ENCODE results near the gene HBG1. TPM values are rescaled to one million over a fixed set of nuclear protein-coding genes. Genes with fewer than 3 reads are reported as not detected.

HBG1 gene
- total and polyA plus RNA-seq, 2 donors (not counting 1 experiment from before 2014, with no cell fraction given): not detected

- POLR2A ChIA-PET: no interaction called here
- H3K4me3 Mint-ChIP-seq: no peak overlapping the region
- H3K4me1 Mint-ChIP-seq: no peaks in the 10 kb centered on the region
- DNase-seq (no peak), ATAC-seq (ENCODE audit: low read depth) (no peak)
- Histone ChIP-seq H3K9me3 (ENCODE audit: control extremely low read depth in 1 of 3, control insufficient read depth in 2 of 3, insufficient read depth in 1 of 3, low read length in 2 of 3) (no peaks in the 10 kb centered on the region), H3K27me3 (replicated peaks in 1 of 4; ENCODE audit: control extremely low read depth in 1 of 4, control insufficient read depth in 3 of 4, insufficient read depth in 4 of 4, low read length in 3 of 4) (no peaks in the 10 kb centered on the region), H3K36me3 (replicated peaks in 1 of 2; ENCODE audit: control extremely low read depth in 1 of 2, control insufficient read depth in 1 of 2, extremely low read depth in 1 of 2, insufficient read depth in 2 of 2, low read length in 1 of 2) (no peaks in the 10 kb centered on the region), H4K20me1 (ENCODE audit: control insufficient read depth, insufficient read depth, low read length, poor library complexity, severe bottlenecking) (no peaks in the 10 kb centered on the region), H2AFZ (ENCODE audit: insufficient read depth, low read depth, low read length, poor library complexity, severe bottlenecking) (no peak overlapping the region), H3K4me3 (ENCODE audit: control extremely low read depth in 1 of 5, extremely low read depth in 1 of 5, insufficient read depth in 1 of 5, low read depth in 2 of 5, low read length in 4 of 5) (no peak overlapping the region), H3K4me1 (ENCODE audit: control insufficient read depth in 2 of 2, insufficient read depth in 2 of 2, low read length in 2 of 2) (no peaks in the 10 kb centered on the region), H3K27ac (ENCODE audit: low read length in 2 of 2) (no peak overlapping the region), H3K4me2 (replicated peaks; ENCODE audit: low read depth, low read length, poor library complexity, severe bottlenecking) (no peak overlapping the region), H3K9ac (ENCODE audit: low read length) (no peak overlapping the region), H3K79me2 (ENCODE audit: control insufficient read depth, insufficient read depth, low read length) (no peaks in the 10 kb centered on the region)
- intact Hi-C loops (cut with micrococcal nuclease): no loop called here
- CTCF ChIA-PET: interaction anchor here (0.6 kb wide), 1 partner anchor 383 kb away, joined by 3 read pairs; no protein-coding TSS in a partner anchor
- no peak for TF ChIP-seq CTCF (IDR thresholded peaks at IDR 0.05)
- TF ChIP-seq EZH2 (IDR thresholded peaks at IDR 0.05; ENCODE audit: borderline replicate concordance, insufficient read depth, low read depth, low read length, poor library complexity, severe bottlenecking): no peak
- H3K9me3 Mint-ChIP-seq (ENCODE audit: insufficient read depth): no peaks in the 10 kb centered on the region
- WGBS (ENCODE audit: insufficient coverage): 43% methylated on average over 1 of the region's 1 CpG
- H3K27me3 Mint-ChIP-seq: peaks cover 3% of the 10 kb centered on the region
- H3K27ac Mint-ChIP-seq: no peak overlapping the region
Observed at GRCh38 chr11:5283882-5284281, 34.2 kb upstream of the HBG1 start.

GRCh38 chr11:5283086-5283485, 33.4 kb upstream of the HBG1 start:
- intact Hi-C loops (cut with micrococcal nuclease): no loop called here
- no peak overlapping the region for H3K4me3 ChIP-seq (ENCODE audit: control extremely low read depth in 1 of 5, extremely low read depth in 1 of 5, insufficient read depth in 1 of 5, low read depth in 2 of 5, low read length in 4 of 5)
- DNase-seq (no peak), ATAC-seq (ENCODE audit: low read depth) (no peak)
- H3K9me3 ChIP-seq (ENCODE audit: control extremely low read depth in 1 of 3, control insufficient read depth in 2 of 3, insufficient read depth in 1 of 3, low read length in 2 of 3): no peaks in the 10 kb centered on the region
- no peaks in the 10 kb centered on the region for H3K27me3 ChIP-seq (replicated peaks in 1 of 4; ENCODE audit: control extremely low read depth in 1 of 4, control insufficient read depth in 3 of 4, insufficient read depth in 4 of 4, low read length in 3 of 4)
- Mint-ChIP-seq H3K4me3 (no peak overlapping the region), H3K9me3 (ENCODE audit: insufficient read depth) (no peaks in the 10 kb centered on the region), H3K27ac (no peak overlapping the region), H3K27me3 (peaks cover 3% of the 10 kb centered on the region), H3K4me1 (no peaks in the 10 kb centered on the region)
- ChIA-PET CTCF (no interaction called here), POLR2A (no interaction called here)
- no peak overlapping the region for H2AFZ ChIP-seq (ENCODE audit: insufficient read depth, low read depth, low read length, poor library complexity, severe bottlenecking)
- no peaks in the 10 kb centered on the region for H3K36me3 ChIP-seq (replicated peaks in 1 of 2; ENCODE audit: control extremely low read depth in 1 of 2, control insufficient read depth in 1 of 2, extremely low read depth in 1 of 2, insufficient read depth in 2 of 2, low read length in 1 of 2)
- no peak overlapping the region for H3K9ac ChIP-seq (ENCODE audit: low read length)
- no peaks in the 10 kb centered on the region for H3K79me2 ChIP-seq (ENCODE audit: control insufficient read depth, insufficient read depth, low read length)
- H3K4me2 ChIP-seq (replicated peaks; ENCODE audit: low read depth, low read length, poor library complexity, severe bottlenecking): no peak overlapping the region
- no peaks in the 10 kb centered on the region for H3K4me1 ChIP-seq (ENCODE audit: control insufficient read depth in 2 of 2, insufficient read depth in 2 of 2, low read length in 2 of 2)
- H4K20me1 ChIP-seq (ENCODE audit: control insufficient read depth, insufficient read depth, low read length, poor library complexity, severe bottlenecking): no peaks in the 10 kb centered on the region
- WGBS (ENCODE audit: insufficient coverage): no CpG with 5 or more reads among the region's 3 CpGs
- H3K27ac ChIP-seq (ENCODE audit: low read length in 2 of 2): no peak overlapping the region
- no peak for TF ChIP-seq CTCF (IDR thresholded peaks at IDR 0.05)
- TF ChIP-seq EZH2 (IDR thresholded peaks at IDR 0.05; ENCODE audit: borderline replicate concordance, insufficient read depth, low read depth, low read length, poor library complexity, severe bottlenecking): no peak
